Neural crest cell (in vitro differentiated cells): ENCODE data around the gene ACSL1. TPM values are rescaled to one million over a fixed set of nuclear protein-coding genes. Genes with fewer than 3 reads are reported as not detected.

ENCODE experiments used
- DNase-seq: peaks from one replicate; pipeline ENCODE4 v3.0.0; 2021; ENCODE audit warnings: low read depth, mixed read lengths, low spot score
- H3K27ac Mint-ChIP-seq: one replicate; pipeline ENCODE4 v1.8.0; 2021; ENCODE audit warnings: mild to moderate bottlenecking, mixed read lengths; ENCODE audit not compliant: unreplicated experiment
- H3K27me3 Mint-ChIP-seq: 2 replicates; pipeline ENCODE4 v1.8.0; 2021; ENCODE audit warnings: low read depth, mild to moderate bottlenecking, mixed read lengths
- H3K36me3 Mint-ChIP-seq: 2 replicates; pipeline ENCODE4 v1.8.0; 2021; ENCODE audit warnings: low read depth, mild to moderate bottlenecking, mixed read lengths
- H3K4me1 Mint-ChIP-seq: 2 replicates; pipeline ENCODE4 v1.8.0; 2021; ENCODE audit warnings: mixed read lengths
- H3K4me3 Mint-ChIP-seq: one replicate; pipeline ENCODE4 v1.8.0; 2021; ENCODE audit warnings: mild to moderate bottlenecking, mixed read lengths
- H3K9me3 Mint-ChIP-seq: 2 replicates; pipeline ENCODE4 v1.8.0; 2021; ENCODE audit warnings: mixed read lengths
- CTCF ChIP-seq: fragments of 200-600 bp; sonication (generic); conservative IDR thresholded peaks from 2 replicates; pipeline ENCODE4 v1.5.0; 2021; ENCODE audit warnings: antibody characterized with exemption, mild to moderate bottlenecking
- total RNA-seq: library from RNA; stranded (reverse); gene quantifications from 2 replicates; pipeline ENCODE4 v1.2.1, GENCODE V29; 2021

The ACSL1 gene
- total RNA-seq, 1 donor from 2014 or later: 10.4 TPM

DNA sequence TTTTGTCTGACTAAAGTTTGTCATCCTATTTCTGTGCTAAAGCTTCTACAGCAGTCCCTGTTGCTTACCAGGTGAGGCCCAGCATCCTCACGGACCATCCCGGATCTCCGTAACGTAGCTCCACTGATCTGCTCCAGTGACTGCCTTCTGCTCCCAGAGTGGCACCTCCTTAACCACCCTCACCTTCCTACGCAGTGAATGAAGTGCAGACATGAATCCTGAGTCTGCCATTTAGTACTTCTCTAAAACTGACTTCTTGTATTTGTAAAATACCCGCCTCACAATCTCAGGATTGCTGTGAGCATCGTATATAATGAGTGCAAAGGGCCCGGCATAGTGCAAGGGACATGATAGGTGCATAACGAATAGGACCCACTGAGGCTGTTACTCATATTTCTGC, 27.7 kb upstream of the ACSL1 start:
- Mint-ChIP-seq H3K27me3 (peaks cover 6% of the 10 kb centered on the region), H3K27ac (no peak overlapping the region), H3K9me3 (no peaks in the 10 kb centered on the region), H3K36me3 (no peaks in the 10 kb centered on the region), H3K4me1 (no peaks in the 10 kb centered on the region), H3K4me3 (no peak overlapping the region)
- DNase-seq: no peak
- TF ChIP-seq CTCF: no peak

- H3K27ac Mint-ChIP-seq: no peak overlapping the region
- no peaks in the 10 kb centered on the region for H3K9me3 Mint-ChIP-seq
- DNase-seq: no peak
- TF ChIP-seq CTCF: no peak
- H3K36me3 Mint-ChIP-seq: no peaks in the 10 kb centered on the region
- peaks cover 7% of the 10 kb centered on the region for H3K27me3 Mint-ChIP-seq
- H3K4me3 Mint-ChIP-seq: no peak overlapping the region
- H3K4me1 Mint-ChIP-seq: no peaks in the 10 kb centered on the region
Observed at GRCh38 chr4:184851886-184852285, 26.1 kb upstream of the ACSL1 start.

- Mint-ChIP-seq H3K36me3 (no peaks in the 10 kb centered on the region), H3K4me1 (no peaks in the 10 kb centered on the region), H3K4me3 (no peak overlapping the region), H3K27ac (no peak overlapping the region), H3K27me3 (peaks cover 7% of the 10 kb centered on the region), H3K9me3 (no peaks in the 10 kb centered on the region)
- DNase-seq: no peak
- no peak for TF ChIP-seq CTCF
Observed at GRCh38 chr4:184851200-184851541, 25.4 kb upstream of the ACSL1 start.

GRCh38 chr4:184850431-184851199, 24.8 kb upstream of the ACSL1 start:
- no peak overlapping the region for H3K4me3 Mint-ChIP-seq
- no peaks in the 10 kb centered on the region for H3K4me1 Mint-ChIP-seq
- no peaks in the 10 kb centered on the region for H3K9me3 Mint-ChIP-seq
- H3K27me3 Mint-ChIP-seq: peaks cover 7% of the 10 kb centered on the region
- no peaks in the 10 kb centered on the region for H3K36me3 Mint-ChIP-seq
- no peak for DNase-seq
- no peak overlapping the region for H3K27ac Mint-ChIP-seq
- no peak for TF ChIP-seq CTCF

GRCh38 chr4:184850018-184850417, 24.2 kb upstream of the ACSL1 start:
- no peaks in the 10 kb centered on the region for H3K36me3 Mint-ChIP-seq
- no peaks in the 10 kb centered on the region for H3K4me1 Mint-ChIP-seq
- H3K27me3 Mint-ChIP-seq: peaks cover 7% of the 10 kb centered on the region
- H3K9me3 Mint-ChIP-seq: no peaks in the 10 kb centered on the region
- no peak for TF ChIP-seq CTCF
- no peak overlapping the region for H3K4me3 Mint-ChIP-seq
- no peak for DNase-seq
- no peak overlapping the region for H3K27ac Mint-ChIP-seq
